Keratinocyte (primary cell): ENCODE measurements around the gene KMT2B.
A peak's percentile ranks its signal among the peaks of the same experiment; 100 is the strongest.

ENCODE experiments used
- EZH2 ChIP-seq: IDR thresholded peaks from one replicate; pipeline ENCODE4 v1.6.1; 2012; ENCODE audit warnings: inconsistent platforms, mild to moderate bottlenecking, low read length, moderate library complexity
- TF ChIP-seq, protein P1 (sequence below), 3 experiments: IDR thresholded peaks in 1 of 3; conservative IDR thresholded peaks in 1 of 3; optimal IDR thresholded peaks in 1 of 3; 2 replicates in 2 of 3; 3 replicates in 1 of 3; pipeline versions ENCODE3 to v1.5.1; 2011; ENCODE audit warnings: low read length in 3 of 3, mild to moderate bottlenecking in 3 of 3, moderate library complexity in 2 of 3, control low read depth in 1 of 3, inconsistent platforms in 1 of 3; ENCODE audit not compliant: insufficient read depth in 2 of 3; ENCODE audit errors: extremely low read depth in 1 of 3

DNA sequence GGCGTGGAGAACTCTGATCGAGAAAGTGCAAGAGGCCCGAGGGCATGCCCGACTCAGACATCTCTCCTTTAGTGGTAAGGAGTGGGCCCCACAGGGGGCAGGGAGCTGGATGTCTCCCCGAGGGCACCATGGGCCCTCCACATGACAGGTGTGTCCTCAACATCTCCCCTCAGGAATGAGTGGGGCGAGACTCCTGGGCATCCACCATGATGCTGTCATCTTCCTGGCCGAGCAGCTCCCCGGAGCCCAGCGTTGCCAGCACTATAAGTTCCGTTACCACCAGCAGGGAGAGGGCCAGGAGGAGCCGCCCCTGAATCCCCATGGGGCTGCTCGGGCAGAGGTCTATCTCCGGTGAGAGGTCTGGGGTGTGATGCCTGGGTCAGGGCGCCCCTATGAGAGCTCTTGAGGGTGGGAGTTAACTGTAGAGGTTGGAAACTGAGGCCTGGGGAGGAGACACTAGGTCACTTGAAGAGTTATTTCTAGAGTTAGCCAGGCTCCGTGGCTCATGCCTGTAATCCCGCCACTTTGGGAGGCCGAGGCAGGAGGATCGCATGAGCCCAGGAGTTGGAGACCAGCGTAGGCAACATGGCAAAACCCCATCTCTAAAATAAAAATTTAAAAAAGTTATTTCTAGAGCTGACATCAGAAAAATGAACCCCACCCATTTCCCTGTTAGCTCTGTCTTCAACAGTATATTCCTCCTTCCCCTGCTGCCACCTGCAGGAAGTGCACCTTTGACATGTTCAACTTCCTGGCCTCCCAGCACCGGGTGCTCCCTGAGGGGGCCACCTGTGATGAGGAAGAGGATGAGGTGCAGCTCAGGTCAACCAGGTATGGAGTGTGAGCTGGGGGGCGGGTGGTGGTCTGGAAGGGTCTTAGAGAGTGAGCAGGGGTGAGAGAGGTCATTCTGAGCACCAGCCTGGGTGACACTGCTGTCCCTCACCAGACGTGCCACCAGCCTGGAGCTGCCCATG, 19.4 kb downstream of the KMT2B start:
- TF ChIP-seq, protein P1, sequence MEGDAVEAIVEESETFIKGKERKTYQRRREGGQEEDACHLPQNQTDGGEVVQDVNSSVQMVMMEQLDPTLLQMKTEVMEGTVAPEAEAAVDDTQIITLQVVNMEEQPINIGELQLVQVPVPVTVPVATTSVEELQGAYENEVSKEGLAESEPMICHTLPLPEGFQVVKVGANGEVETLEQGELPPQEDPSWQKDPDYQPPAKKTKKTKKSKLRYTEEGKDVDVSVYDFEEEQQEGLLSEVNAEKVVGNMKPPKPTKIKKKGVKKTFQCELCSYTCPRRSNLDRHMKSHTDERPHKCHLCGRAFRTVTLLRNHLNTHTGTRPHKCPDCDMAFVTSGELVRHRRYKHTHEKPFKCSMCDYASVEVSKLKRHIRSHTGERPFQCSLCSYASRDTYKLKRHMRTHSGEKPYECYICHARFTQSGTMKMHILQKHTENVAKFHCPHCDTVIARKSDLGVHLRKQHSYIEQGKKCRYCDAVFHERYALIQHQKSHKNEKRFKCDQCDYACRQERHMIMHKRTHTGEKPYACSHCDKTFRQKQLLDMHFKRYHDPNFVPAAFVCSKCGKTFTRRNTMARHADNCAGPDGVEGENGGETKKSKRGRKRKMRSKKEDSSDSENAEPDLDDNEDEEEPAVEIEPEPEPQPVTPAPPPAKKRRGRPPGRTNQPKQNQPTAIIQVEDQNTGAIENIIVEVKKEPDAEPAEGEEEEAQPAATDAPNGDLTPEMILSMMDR (optimal IDR thresholded peaks at IDR 0.05 in 1 of 3, IDR thresholded peaks at IDR 0.05 in 1 of 3, conservative IDR thresholded peaks at IDR 0.05 in 1 of 3; ENCODE audit: extremely low read depth in 1 of 3, insufficient read depth in 2 of 3, low read length in 3 of 3) = peak; percentile 27 to 34 (median 33)
- TF ChIP-seq EZH2 = no peak
